Measurements from ENCODE around the gene DGCR2.

DGCR2 gene

GRCh38 chr22:19128009-19128401 is 5.8 kb upstream of the DGCR2 start:
- no peak for DNase-seq (ENCODE audit: low read depth in 2 of 2, low spot score in 1 of 2)

DNA sequence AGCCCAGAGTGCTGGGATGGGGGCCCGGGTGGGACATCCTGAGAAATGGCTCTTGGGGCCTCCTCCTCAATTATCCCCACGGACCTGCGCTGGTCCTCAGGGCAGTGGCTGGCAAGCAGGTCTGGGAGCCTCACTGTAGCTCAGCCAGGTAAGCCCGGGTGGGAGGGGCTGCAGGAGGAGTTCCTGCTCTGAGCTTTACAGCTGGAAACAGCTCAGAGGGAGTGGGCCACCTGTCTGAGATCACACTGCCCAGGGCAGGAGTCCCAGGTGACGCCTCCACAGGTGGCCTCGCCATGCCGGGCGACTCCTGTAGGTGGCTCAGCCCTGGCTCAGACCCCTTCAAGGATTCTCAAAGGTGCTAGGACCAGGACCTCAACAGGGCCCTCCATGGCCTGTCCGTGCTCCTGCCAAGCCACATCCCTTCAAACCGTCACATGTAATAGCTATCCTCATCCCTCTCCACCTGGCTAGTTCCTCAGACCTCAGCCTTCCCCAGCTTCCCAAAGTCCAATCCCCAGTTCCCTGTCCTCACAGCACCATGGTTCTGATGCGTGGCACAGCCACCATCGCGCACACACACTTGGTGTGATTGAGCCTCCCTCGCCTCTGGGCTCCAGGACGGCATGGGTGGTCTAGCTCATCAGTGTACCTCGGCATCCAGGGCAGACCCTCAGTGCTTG is 5.3 kb upstream of the DGCR2 start:
- no peak for DNase-seq (ENCODE audit: low read depth in 2 of 2, low spot score in 1 of 2)

DNA sequence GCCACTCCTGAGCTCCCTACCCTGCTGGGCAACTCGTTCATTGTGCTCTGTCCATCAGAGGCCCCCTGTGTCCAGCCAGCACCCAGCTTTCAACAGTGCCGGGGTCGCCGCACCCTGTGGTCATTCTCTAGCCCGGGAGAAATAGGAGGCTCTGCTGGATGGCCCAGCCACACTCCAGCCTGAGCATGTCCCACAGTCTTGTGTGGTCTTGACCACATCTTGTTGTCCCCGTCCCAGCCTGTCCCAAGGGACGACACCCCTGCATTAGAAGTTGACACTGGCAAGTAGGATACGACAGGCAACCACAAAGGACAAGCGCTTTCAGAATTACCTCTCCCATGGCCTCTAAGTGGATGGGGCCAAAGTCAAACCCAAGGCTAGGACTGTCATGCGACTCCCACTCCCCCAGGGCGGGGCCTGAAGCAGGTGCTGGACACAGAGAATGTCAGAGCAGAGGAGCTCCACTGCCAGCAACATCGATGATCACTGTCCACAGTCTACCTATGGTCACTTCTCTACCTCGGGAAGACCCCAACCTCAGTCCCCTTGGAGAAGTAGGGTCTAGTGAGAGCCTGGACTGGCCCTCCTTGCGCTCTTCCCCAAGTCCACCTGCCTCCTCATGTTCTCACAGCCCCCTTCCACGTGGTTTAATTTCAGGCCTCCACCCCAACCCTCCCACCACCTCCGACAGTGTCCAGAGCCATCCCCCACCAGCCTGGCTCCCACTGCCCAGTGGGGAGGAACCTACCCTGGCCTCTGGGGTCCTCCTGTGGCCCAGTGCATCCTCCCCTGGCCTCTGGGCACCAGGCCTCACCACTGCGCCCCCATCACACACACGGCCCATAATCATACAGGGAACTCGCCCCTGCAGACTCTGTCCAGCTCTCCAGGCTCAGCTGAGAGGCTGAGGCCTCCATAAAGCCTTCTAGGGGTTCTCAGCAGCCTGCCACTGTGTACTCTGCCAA is 4.4 kb upstream of the DGCR2 start:
- DNase-seq (ENCODE audit: low read depth in 2 of 2, low spot score in 1 of 2): no peak

- DNase-seq (ENCODE audit: low read depth in 2 of 2, low spot score in 1 of 2): no peak
Measured at GRCh38 chr22:19125474-19126308, 3.5 kb upstream of the DGCR2 start.

- DNase-seq (ENCODE audit: low read depth in 2 of 2, low spot score in 1 of 2): no peak
Measured at GRCh38 chr22:19125011-19125410, 2.8 kb upstream of the DGCR2 start.

DNA sequence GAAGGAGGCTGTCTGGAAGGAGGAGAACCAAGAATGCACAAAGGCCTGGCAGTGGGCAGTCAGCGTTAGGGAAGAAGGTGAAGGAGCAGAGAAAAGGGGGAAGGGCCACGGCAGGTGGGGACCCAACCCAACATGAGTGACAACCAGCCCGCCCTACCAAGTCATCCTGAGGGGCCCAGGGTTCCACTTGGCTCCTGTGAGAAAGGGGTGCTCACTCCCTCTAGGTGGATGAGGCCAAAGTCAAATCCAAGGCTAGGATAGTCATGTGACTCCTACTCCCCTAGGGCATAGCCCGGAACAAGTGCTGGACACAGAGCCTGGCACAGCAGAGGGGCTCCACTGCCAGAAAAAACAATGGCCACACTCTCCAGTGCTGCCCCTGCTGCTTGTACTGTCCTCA is 2.2 kb upstream of the DGCR2 start:
- no peak for DNase-seq (ENCODE audit: low read depth in 2 of 2, low spot score in 1 of 2)

DNA sequence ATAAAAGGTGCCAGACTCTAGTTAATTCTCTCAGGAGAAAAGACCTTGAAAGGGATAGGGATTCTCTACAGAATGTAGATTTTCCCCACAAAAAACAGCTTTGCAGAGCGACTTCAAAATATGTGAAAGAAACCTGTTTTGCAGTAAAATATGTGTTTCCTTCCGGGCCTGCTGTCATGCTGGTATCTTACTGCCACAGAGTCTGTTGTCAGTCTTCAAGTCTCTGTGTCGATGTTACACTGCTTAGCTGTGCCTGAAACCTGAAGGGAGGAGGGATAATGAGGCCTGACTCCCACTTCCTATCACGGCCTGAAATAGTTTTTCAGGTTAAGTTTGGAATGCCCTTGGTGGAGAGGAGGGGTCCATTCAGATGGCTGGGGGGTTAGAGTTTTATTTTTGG is 1.7 kb upstream of the DGCR2 start:
- no peak for DNase-seq (ENCODE audit: low read depth in 2 of 2, low spot score in 1 of 2)

DNA sequence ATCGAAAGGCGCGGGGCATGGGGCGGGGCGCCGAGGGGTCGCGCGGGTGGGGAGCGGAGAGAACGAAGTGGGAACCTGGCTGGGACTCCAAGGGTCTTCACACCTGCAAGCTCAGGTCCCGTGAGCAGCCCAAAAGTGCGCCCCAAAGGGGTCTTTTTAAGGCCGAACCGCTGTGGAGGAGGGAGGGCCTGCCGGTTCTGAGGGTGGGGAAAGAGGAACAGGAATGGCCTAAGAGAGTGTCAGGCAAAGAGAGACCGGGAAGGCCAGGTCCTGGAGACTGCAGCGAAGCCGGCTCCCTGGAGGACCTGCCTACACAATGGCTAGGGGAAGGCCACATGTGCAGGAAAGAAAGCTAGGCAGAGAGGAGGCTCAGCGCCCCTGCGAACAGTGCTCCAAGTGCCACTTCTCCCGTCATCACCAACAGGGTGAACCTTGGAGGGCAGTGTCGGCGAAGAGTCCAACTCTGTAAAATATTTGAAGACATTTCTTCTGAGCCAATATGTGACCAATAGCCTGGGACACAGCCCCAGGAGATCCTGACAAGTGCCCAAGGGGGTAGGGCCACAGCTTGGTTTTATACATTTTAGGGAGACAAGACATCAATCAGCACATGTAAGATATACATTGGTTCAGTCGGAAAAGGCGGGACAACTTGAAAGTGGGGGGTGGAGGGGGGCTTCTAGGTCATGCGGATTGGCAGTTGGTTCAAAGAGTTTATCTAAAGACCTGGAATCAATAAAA is 710 bp upstream of the DGCR2 start:
- no peak for DNase-seq (ENCODE audit: low read depth in 2 of 2, low spot score in 1 of 2)

- peak in 1 of 2 donors; percentile 24 for DNase-seq (ENCODE audit: low read depth in 2 of 2, low spot score in 1 of 2)
Measured at GRCh38 chr22:19121631-19122142, 525 bp downstream of the DGCR2 start.

DNA sequence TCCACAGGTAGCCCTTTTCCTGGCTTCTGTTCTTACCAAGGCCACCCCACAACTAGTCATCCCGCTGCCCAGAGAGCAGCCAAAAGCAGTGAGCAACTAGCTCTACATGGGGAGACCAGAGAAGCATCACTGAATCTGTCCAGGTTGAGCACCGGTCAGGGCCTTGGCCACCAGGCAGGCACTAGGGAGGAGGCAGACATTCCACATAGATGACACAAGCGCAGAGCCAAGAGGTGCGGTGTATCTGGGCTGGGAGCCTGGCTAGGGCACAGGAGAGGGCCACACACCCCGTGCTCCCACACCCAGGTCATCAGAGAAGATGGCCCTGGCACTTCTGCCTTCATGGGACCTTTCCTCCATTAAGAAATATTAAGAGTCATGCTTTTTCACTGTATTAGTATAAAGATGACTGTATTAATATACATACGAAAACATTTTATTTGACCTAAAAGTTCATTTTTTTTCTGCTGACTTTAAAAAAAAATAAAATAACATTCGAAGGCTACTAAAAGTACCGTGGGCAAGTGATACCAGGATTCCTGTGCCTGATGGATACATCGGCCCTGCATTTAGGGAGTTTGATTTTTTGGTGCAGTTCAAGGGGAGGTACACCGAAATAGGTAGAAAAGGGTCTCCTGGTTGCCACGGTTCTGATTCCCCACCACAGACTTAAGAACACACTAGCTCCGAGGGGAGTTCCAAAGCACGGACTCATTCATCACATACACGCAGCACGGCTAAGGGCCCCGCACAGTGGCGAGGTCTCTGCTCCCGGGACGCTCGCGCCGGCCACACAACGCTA is 1.2 kb downstream of the DGCR2 start:
- no peak for DNase-seq (ENCODE audit: low read depth in 2 of 2, low spot score in 1 of 2)

GRCh38 chr22:19119949-19120348 is 2.3 kb downstream of the DGCR2 start:
- DNase-seq (ENCODE audit: low read depth in 2 of 2, low spot score in 1 of 2): no peak

- DNase-seq (ENCODE audit: low read depth in 2 of 2, low spot score in 1 of 2): no peak
Measured at GRCh38 chr22:19118329-19118880, 3.8 kb downstream of the DGCR2 start.

- DNase-seq (ENCODE audit: low read depth in 2 of 2, low spot score in 1 of 2): no peak
Measured at GRCh38 chr22:19117111-19117512, 5.1 kb downstream of the DGCR2 start.

- DNase-seq (ENCODE audit: low read depth in 2 of 2, low spot score in 1 of 2): no peak
Measured at GRCh38 chr22:19115628-19116027, 6.6 kb downstream of the DGCR2 start.

GRCh38 chr22:19114984-19115552 is 7.1 kb downstream of the DGCR2 start:
- no peak for DNase-seq (ENCODE audit: low read depth in 2 of 2, low spot score in 1 of 2)

GRCh38 chr22:19113429-19113828 is 8.8 kb downstream of the DGCR2 start:
- no peak for DNase-seq (ENCODE audit: low read depth in 2 of 2, low spot score in 1 of 2)

DNA sequence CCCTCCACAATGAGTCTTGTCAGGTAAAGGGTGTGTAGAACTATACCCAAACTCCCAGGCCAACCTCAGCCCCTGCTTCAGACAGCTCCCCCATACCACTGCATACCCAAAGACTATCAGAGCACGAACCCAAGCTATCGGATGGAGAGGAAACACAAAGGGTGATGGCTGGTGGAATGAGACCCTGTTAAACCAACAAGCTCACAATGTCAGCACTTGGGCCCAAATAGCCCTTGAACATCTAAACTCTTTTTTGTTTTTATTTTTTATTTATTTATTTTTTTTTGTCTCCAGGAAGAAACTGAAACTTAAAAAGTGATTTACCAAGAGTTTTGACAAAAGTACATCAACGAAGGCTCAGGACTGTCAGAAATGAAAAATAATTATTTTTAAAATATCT is 10.6 kb downstream of the DGCR2 start:
- no peak for DNase-seq (ENCODE audit: low read depth in 2 of 2, low spot score in 1 of 2)

- DNase-seq (ENCODE audit: low read depth in 2 of 2, low spot score in 1 of 2): no peak
Measured at GRCh38 chr22:19111140-19111539, 11.1 kb downstream of the DGCR2 start.

- DNase-seq (ENCODE audit: low read depth in 2 of 2, low spot score in 1 of 2): no peak
Measured at GRCh38 chr22:19110646-19111045, 11.6 kb downstream of the DGCR2 start.

Data from stimulated activated CD8-positive, alpha-beta memory T cell treated with anti-CD3 and anti-CD28 coated beads, Interleukin-4, amount 100 ng/mL, for 1 hour (primary cell).